NCI-H1092 (cell line): ENCODE measurements around the gene TLK1.

ENCODE experiments used
- DNase-seq: peaks from one replicate; lab custom pipeline; 2025; lab: John Stamatoyannopoulos, UW

Gene TLK1

DNA sequence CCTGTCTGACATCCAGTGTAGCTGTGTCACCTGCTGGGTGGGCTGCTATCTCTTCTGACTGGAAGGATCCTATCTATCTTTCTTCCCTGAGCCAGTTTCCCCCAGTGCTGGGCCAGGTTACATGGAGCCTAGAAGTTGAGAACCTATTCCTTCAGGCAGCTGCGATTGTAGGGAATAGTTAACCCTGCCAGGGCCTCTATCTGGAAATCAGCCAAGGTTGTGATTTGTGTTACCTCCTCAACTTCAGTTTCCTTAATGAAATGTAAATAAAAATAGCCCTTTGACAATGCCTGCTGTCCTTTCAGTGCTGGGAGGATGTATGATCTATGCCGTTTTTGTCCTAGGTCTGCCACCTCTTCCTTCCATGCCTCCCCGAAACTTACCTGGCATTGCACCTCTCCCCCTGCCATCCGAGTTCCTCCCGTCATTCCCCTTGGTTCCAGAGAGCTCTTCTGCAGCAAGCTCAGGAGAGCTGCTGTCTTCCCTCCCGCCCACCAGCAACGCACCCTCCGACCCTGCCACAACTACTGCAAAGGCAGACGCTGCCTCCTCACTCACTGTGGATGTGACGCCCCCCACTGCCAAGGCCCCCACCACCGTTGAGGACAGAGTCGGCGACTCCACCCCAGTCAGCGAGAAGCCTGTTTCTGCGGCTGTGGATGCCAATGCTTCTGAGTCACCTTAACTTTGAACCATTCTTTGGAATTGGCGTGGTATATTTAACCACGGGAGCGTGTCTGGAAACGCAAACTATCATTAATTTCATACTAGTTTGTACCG is 195.1 kb downstream of the TLK1 start:
- DNase-seq = no peak

DNA sequence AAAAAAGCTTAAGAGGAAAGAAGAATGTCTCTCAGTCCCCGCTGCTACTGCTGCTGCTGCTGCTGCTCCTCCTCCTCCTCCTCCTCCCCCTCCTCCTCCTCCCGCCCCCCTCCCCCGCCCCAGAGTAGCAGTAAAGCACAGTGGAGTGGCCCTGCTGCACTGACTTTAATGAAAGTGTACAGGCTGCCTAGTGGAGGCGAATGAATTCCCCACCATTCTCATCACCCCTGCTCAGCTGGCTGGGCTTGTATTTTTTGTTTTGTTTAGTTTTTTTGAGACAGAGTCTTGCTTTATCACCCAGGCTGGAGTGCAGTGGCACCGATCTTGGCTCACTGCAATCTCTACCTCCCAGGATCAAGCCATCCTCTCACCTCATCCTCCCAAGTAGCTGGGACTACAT is 197.3 kb downstream of the TLK1 start:
- no peak for DNase-seq

DNA sequence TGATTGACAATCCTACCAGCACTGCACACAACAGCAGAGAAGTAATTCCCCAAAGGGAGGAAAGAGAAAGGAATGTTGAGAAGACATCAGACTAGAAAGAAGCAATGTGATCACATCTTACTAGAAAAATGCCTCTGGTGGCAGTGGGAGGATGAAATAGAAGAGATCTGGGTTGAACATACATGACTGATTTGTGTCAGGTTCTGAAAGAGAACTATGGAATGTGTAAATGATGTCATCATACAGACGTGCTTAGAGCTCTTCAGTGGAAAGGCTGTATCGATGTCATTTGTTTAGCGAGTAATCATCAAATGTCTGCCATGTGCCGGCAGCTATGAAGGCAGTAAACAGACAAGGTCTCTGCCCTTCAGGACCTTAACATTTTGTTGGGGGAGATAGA is 206.8 kb downstream of the TLK1 start:
- DNase-seq = no peak

DNA sequence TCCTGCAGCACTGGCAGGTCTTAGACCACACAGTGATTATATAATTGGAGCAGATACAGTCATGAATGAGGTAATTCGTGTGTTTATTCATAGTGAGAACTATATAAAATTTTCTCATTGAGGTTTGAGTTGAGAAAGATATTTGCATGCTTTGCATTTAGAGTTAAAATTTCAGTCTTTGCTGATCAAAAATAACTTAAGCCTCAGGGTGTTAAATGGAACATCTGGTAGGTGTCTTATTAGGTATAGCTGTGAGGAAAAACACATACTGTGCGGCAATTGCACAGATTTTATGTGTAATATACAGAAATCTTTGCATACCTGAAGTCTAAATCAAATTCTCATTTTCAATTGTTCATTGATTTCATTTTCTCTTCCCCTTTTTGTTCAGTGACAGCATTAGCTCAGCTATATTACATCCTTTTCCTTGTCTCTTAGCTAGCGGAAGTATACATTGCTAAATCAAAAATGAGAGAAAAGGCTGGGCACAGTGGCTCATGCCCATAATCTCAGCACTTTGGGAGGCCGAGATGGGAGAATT is 210.4 kb downstream of the TLK1 start:
- DNase-seq = no peak

DNA sequence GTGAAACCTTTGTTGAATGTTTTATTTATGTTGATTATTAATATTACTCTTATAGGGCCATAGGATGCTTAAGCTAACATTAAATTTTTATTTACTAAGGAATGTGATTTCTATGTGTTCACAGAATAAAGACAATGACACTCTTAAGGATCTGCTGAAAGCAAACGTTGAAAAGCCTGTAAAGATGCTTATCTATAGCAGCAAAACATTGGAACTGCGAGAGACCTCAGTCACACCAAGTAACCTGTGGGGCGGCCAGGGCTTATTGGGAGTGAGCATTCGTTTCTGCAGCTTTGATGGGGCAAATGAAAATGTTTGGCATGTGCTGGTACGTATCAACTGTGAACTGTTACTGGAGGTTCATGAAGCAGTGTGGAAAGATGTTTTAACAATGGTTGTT is 211.3 kb downstream of the TLK1 start:
- DNase-seq = no peak

DNA sequence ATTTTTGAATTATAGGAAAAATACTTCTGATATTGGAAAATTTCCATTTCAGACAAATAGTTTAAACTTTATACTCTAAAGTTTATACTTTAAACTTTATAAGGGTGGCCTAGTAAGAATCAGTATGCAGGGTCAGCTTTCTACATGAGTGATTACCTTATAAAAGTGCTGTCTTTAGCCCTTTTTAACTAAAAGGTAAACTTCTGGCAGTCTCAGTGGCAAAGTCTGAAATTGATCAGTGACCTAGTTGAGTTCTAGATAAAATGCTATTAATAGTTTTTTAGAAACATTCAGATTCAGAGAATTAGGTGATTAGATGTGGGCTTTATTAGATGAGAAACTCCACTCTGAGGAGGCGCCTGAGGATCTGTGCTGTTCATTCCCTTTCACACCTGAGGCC is 216.1 kb downstream of the TLK1 start:
- no peak for DNase-seq

DNA sequence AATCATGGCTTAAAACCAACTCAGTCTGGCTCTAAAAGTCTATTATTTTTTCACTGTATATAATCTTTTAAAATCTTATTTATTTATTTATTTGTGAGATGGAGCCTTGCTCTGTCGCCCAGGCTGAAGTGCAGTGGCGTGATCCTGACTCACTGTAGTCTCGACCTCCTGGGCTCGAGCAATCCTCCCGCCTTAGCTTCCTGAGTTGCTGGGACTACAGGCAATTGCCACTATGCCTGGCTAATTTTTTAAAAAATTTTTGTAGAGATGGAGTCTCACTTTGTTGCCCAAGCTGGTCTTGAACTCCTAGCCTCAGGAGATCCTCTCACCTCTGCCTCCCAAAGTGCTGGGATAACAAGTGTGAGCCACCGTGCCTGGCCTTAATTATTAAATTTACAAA is 217.1 kb downstream of the TLK1 start:
- DNase-seq = no peak

DNA sequence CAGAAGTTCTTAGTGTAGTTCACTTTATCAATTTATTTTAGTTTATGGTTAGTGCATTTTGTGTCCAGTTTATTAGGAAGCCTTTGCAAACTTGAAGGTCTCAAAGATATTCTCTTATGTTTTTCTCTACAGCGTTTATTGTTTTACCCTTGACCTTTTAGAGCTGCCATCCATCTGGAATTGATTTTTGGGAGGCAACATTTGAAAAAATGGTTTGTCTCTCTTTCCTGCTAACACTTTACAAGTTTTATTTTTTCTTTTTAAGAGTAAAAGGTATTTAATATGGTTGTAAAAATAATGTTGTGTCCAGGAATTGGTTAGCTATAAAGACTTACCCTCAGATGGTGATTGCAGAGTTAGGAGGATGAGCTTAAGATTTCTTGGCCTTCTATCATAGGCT is 217.7 kb downstream of the TLK1 start:
- no peak for DNase-seq

DNA sequence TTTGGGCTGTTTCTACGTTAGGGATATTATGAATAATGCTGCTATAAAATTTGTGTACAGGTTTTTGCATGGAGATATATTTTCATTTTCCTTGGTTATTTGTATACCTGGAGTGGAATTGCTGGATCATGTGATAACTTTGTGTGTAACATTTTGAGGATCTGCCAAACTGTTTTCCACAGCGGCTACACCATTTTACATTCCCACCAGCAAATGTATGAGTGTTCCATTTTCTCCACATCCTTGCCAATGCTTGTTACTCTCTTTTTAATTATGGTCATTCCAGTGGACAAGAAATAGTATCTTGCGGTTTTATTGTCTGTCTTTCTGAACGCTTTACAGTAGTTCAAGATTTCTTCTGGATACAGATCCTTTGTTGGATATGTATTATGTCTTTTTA is 218.1 kb downstream of the TLK1 start:
- no peak for DNase-seq
